Hepatocyte (in vitro differentiated cells): ENCODE results near the gene HMX3. TPM values are rescaled to one million over a fixed set of nuclear protein-coding genes. Genes with fewer than 3 reads are reported as not detected.

Source experiments
- DNase-seq: peaks from one replicate; pipeline ENCODE4 v3.0.0-alpha.2; 2016; ENCODE audit warnings: low spot score
- H2AFZ ChIP-seq: fragments of 200-600 bp; sonication (generic); 2 replicates; pipeline ENCODE4 v1.6.0; 2016; ENCODE audit warnings: antibody characterized with exemption, mild to moderate bottlenecking
- H3K27ac ChIP-seq: fragments of 200-600 bp; sonication (generic); 2 replicates; pipeline ENCODE4 v1.5.1; 2016; ENCODE audit warnings: mild to moderate bottlenecking
- H3K27me3 ChIP-seq: fragments of 200-600 bp; sonication (generic); 2 replicates; pipeline ENCODE4 v1.6.1; 2016
- H3K36me3 ChIP-seq: fragments of 200-600 bp; sonication (generic); replicated peaks from 2 replicates; pipeline ENCODE4 v1.5.1; 2016; ENCODE audit warnings: low read depth; ENCODE audit not compliant: insufficient read depth
- H3K4me1 ChIP-seq: fragments of 200-600 bp; sonication (generic); 2 replicates; pipeline ENCODE4 v1.5.1; 2016; ENCODE audit warnings: mild to moderate bottlenecking, moderate library complexity; ENCODE audit not compliant: insufficient read depth
- H3K4me2 ChIP-seq: fragments of 200-600 bp; sonication (generic); 2 replicates; pipeline ENCODE4 v1.6.0; 2016
- H3K4me3 ChIP-seq: fragments of 200-600 bp; sonication (generic); 2 replicates; pipeline ENCODE4 v1.5.1; 2016; ENCODE audit warnings: mild to moderate bottlenecking
- H3K79me2 ChIP-seq: fragments of 200-600 bp; sonication (generic); 2 replicates; pipeline ENCODE4 v1.6.0; 2017; ENCODE audit warnings: mild to moderate bottlenecking
- H3K9me2 ChIP-seq: fragments of 200-600 bp; sonication (generic); replicated peaks from 2 replicates; pipeline ENCODE4 v1.6.0; 2017; ENCODE audit warnings: mild to moderate bottlenecking; ENCODE audit not compliant: insufficient read depth
- H3K9me3 ChIP-seq: fragments of 200-600 bp; sonication (generic); 2 replicates; pipeline ENCODE4 v1.5.1; 2016; ENCODE audit warnings: low read depth, mild to moderate bottlenecking
- H4K20me1 ChIP-seq: fragments of 200-600 bp; sonication (generic); 2 replicates; pipeline ENCODE4 v1.6.0; 2016; ENCODE audit warnings: mild to moderate bottlenecking; ENCODE audit not compliant: insufficient read depth, poor library complexity, severe bottlenecking
- CTCF ChIP-seq: fragments of 200-600 bp; sonication (generic); IDR thresholded peaks from 2 replicates; pipeline ENCODE4 v1.5.1; 2016; ENCODE audit warnings: antibody characterized with exemption, mild to moderate bottlenecking; ENCODE audit not compliant: poor library complexity
- EZH2 ChIP-seq: fragments of 200-600 bp; sonication (generic); IDR thresholded peaks from 2 replicates; pipeline ENCODE4 v1.6.1; 2016; ENCODE audit warnings: antibody characterized with exemption, mild to moderate bottlenecking, borderline replicate concordance
- EZH2phosphoT487 ChIP-seq: fragments of 200-600 bp; sonication (generic); IDR thresholded peaks from one replicate; pipeline ENCODE4 v1.6.1; 2018; ENCODE audit warnings: antibody characterized with exemption, mild to moderate bottlenecking, low read depth, moderate library complexity; ENCODE audit not compliant: unreplicated experiment, severe bottlenecking
- whole genome bisulfite sequencing: methylation state at CpG from one replicate; pipeline ENCODE4 v1.1.6; 2016; ENCODE audit warnings: low lambda C conversion rate; ENCODE audit errors: missing lambda C conversion rate; 5-methylcytosine and 5-hydroxymethylcytosine counted together
- polyA plus RNA-seq: library from polyadenylated mRNA; unstranded; fragments of >200 nt; fragmentation: Nextera tagmentation; extraction: Ambion mirVana; gene quantifications from 2 replicates; pipeline ENCODE4 v1.2.1, GENCODE V29; 2016
- total RNA-seq: library from RNA; depleted of rRNA; stranded (reverse); fragments of >200 nt; gene quantifications from 2 replicates; pipeline ENCODE4 v1.2.3, GENCODE V29; 2014

The HMX3 gene
- total and polyA plus RNA-seq, 2 experiments from 2014 or later, result not detected

GRCh38 chr10:123096452-123096851 is 39.3 kb upstream of the HMX3 start:
- 85% methylated on average over 5 of the region's 5 CpGs for WGBS
- Histone ChIP-seq H3K9me2 (no peaks in the 10 kb centered on the region), H3K27ac (no peak overlapping the region), H3K27me3 (peaks cover 9% of the 10 kb centered on the region), H4K20me1 (no peaks in the 10 kb centered on the region), H2AFZ (no peak overlapping the region), H3K4me2 (no peak overlapping the region), H3K4me3 (no peak overlapping the region), H3K36me3 (no peaks in the 10 kb centered on the region), H3K79me2 (no peaks in the 10 kb centered on the region), H3K4me1 (no peaks in the 10 kb centered on the region), H3K9me3 (no peaks in the 10 kb centered on the region)
- DNase-seq, result no peak
- no peak for TF ChIP-seq EZH2phosphoT487
- TF ChIP-seq CTCF, result no peak

- no peaks in the 10 kb centered on the region for H3K9me2 ChIP-seq
- DNase-seq, result no peak
- no peak overlapping the region for H3K27ac ChIP-seq
- no peaks in the 10 kb centered on the region for H3K9me3 ChIP-seq
- WGBS, result 87% methylated on average over 7 of the region's 7 CpGs
- TF ChIP-seq CTCF, result no peak
- TF ChIP-seq EZH2phosphoT487, result no peak
- TF ChIP-seq EZH2, result no peak
- H3K4me2 ChIP-seq, result no peak overlapping the region
- H3K27me3 ChIP-seq, result peaks cover 9% of the 10 kb centered on the region
- no peak overlapping the region for H3K4me3 ChIP-seq
- H3K79me2 ChIP-seq, result no peaks in the 10 kb centered on the region
- no peak overlapping the region for H2AFZ ChIP-seq
- H4K20me1 ChIP-seq, result no peaks in the 10 kb centered on the region
- H3K36me3 ChIP-seq, result no peaks in the 10 kb centered on the region
- H3K4me1 ChIP-seq, result no peaks in the 10 kb centered on the region
Measured at GRCh38 chr10:123097039-123097438, 38.7 kb upstream of the HMX3 start.

- H3K27me3 ChIP-seq, result peaks cover 9% of the 10 kb centered on the region
- H3K9me3 ChIP-seq, result no peaks in the 10 kb centered on the region
- no peaks in the 10 kb centered on the region for H4K20me1 ChIP-seq
- no peak overlapping the region for H3K27ac ChIP-seq
- no peak overlapping the region for H3K4me3 ChIP-seq
- 85% methylated on average over 7 of the region's 7 CpGs for WGBS
- no peaks in the 10 kb centered on the region for H3K4me1 ChIP-seq
- no peak for TF ChIP-seq CTCF
- no peak for TF ChIP-seq EZH2
- TF ChIP-seq EZH2phosphoT487, result no peak
- no peaks in the 10 kb centered on the region for H3K9me2 ChIP-seq
- no peaks in the 10 kb centered on the region for H3K36me3 ChIP-seq
- no peak for DNase-seq
- no peak overlapping the region for H3K4me2 ChIP-seq
- H2AFZ ChIP-seq, result no peak overlapping the region
- no peaks in the 10 kb centered on the region for H3K79me2 ChIP-seq
Measured at GRCh38 chr10:123100030-123100762, 35.6 kb upstream of the HMX3 start.
